Lung (tissue), 12 donors: ENCODE measurements around the gene MUTYH. TPM values are rescaled to one million over a fixed set of nuclear protein-coding genes. Genes with fewer than 3 reads are reported as not detected.

ENCODE experiments used
- ATAC-seq: fragments of 200-7000 bp; cut with Tn5 transposase; one replicate; pipeline ENCODE4 v1.9.1; 2020; ENCODE audit warnings: moderate number of reproducible peaks; ENCODE audit not compliant: insufficient read depth, low FRiP score
- DNase-seq, 3 donors: peaks; one replicate each; pipeline ENCODE4 v3.0.0-alpha.2; 2013 to 2017
- H3K27ac ChIP-seq, 2 donors: one replicate each; pipeline ENCODE4 v1.5.1; 2013; ENCODE audit warnings: mild to moderate bottlenecking in 2 of 2, moderate library complexity in 2 of 2, control low read depth in 1 of 2, inconsistent platforms in 1 of 2, low read depth in 1 of 2, low read length in 1 of 2
- H3K27me3 ChIP-seq, 3 donors: one replicate each; pipeline ENCODE4 v1.5.1; 2013; ENCODE audit warnings: low read length in 2 of 3; ENCODE audit not compliant: control insufficient read depth in 3 of 3, insufficient read depth in 3 of 3
- H3K36me3 ChIP-seq, 4 donors: one replicate each; pipeline ENCODE4 v1.5.1; 2013; ENCODE audit warnings: low read length in 4 of 4, mild to moderate bottlenecking in 1 of 4, moderate library complexity in 1 of 4; ENCODE audit not compliant: control insufficient read depth in 4 of 4, insufficient read depth in 4 of 4
- H3K4me1 ChIP-seq, 5 donors: one replicate each; pipeline ENCODE4 v1.5.1; 2013; ENCODE audit warnings: low read length in 5 of 5, mild to moderate bottlenecking in 2 of 5, moderate library complexity in 1 of 5; ENCODE audit not compliant: control insufficient read depth in 5 of 5, insufficient read depth in 5 of 5
- H3K4me3 ChIP-seq: one replicate; pipeline ENCODE4 v1.5.1; 2013; ENCODE audit warnings: mild to moderate bottlenecking, control low read depth, moderate library complexity
- H3K9ac ChIP-seq, 2 donors: one replicate each; pipeline ENCODE4 v1.5.1; 2013; ENCODE audit warnings: low read length in 2 of 2, control low read depth in 1 of 2; ENCODE audit not compliant: insufficient read depth in 1 of 2
- H3K9me3 ChIP-seq, 4 donors: one replicate each; pipeline ENCODE4 v1.5.1; 2013; ENCODE audit warnings: low read length in 3 of 4, mild to moderate bottlenecking in 1 of 4, moderate library complexity in 1 of 4; ENCODE audit not compliant: control insufficient read depth in 4 of 4, insufficient read depth in 3 of 4
- CTCF ChIP-seq: IDR thresholded peaks from 2 replicates; pipeline ENCODE4 v1.5.1; 2012; ENCODE audit warnings: mild to moderate bottlenecking; ENCODE audit errors: control extremely low read depth, extremely low read depth
- WGBS, 2 donors: extraction: QIAGEN DNeasy Blood & Tissue Kit; methylation state at CpG; one replicate each; pipeline ENCODE4 v1.1.7; 2013; 5-methylcytosine and 5-hydroxymethylcytosine counted together
- polyA plus RNA-seq, 2 donors: library from polyadenylated mRNA; stranded (reverse); fragments of 200-250 nt; gene quantifications; one replicate each; pipeline ENCODE4 v1.2.1, GENCODE V29; 2013
- total RNA-seq, 2 donors: library from RNA; depleted of rRNA in 1 of 2; stranded (reverse); fragments of >200 nt in 1 of 2; gene quantifications; one replicate each; pipeline ENCODE4 v1.2.1, GENCODE V29; 2014 to 2021
- donor health status: control.
- donor health status: control.
- donor health status: Bipolar disorder and iron deficiency.
- donor health status: healthy.
- donor health status: DM: yes; HTN: yes; CAD: no.

MUTYH gene
- total and polyA plus RNA-seq, 4 donors: 14.0 to 26.3 (median 19.7) TPM

GRCh38 chr1:45329445-45329844, 10.8 kb downstream of the MUTYH start:
- ATAC-seq (no peak), DNase-seq (no peak)
- no peak for TF ChIP-seq CTCF
- Histone ChIP-seq H3K27me3 (no peaks in the 10 kb centered on the region), H3K36me3 (peaks cover 5 to 29% (median 6%) of the 10 kb centered on the region in 4 donors), H3K9ac (no peak overlapping the region), H3K4me3 (no peak overlapping the region), H3K9me3 (no peaks in the 10 kb centered on the region), H3K4me1 (peaks cover 0 to 24% (median 4%) of the 10 kb centered on the region in 5 donors), H3K27ac (no peak overlapping the region)
- 81 to 86% methylated on average over 4 of the region's 4 CpGs for WGBS, 2 donors

GRCh38 chr1:45328680-45329079, 11.6 kb downstream of the MUTYH start:
- 76 to 78% methylated on average over 5 of the region's 5 CpGs for WGBS, 2 donors
- Histone ChIP-seq H3K9me3 (no peaks in the 10 kb centered on the region), H3K36me3 (peaks cover under 1 to 27% (median 6%) of the 10 kb centered on the region in 4 donors)

GRCh38 chr1:45327644-45328515, 12.4 kb downstream of the MUTYH start:
- TF ChIP-seq CTCF: no peak
- ATAC-seq (no peak), DNase-seq (no peak)
- no peaks in the 10 kb centered on the region for H3K27me3 ChIP-seq
- peaks cover 0 to 24% (median 4%) of the 10 kb centered on the region in 5 donors for H3K4me1 ChIP-seq
- H3K9ac ChIP-seq: no peak overlapping the region
- no peak overlapping the region for H3K27ac ChIP-seq
- H3K36me3 ChIP-seq: peaks cover 0 to 24% (median 6%) of the 10 kb centered on the region in 4 donors
- peak overlapping the region; percentile 32 for H3K4me3 ChIP-seq
- H3K9me3 ChIP-seq: no peaks in the 10 kb centered on the region
- WGBS, 2 donors: 70% methylated on average over 19 of the region's 19 CpGs

More at GRCh38 chr1:45328680-45329079, 11.6 kb downstream of the MUTYH start:
- Histone ChIP-seq H3K9ac (no peak overlapping the region), H3K27ac (no peak overlapping the region), H3K4me3 (no peak overlapping the region), H3K27me3 (no peaks in the 10 kb centered on the region), H3K4me1 (peaks cover 0 to 24% (median 4%) of the 10 kb centered on the region in 5 donors)
- ATAC-seq (no peak), DNase-seq (no peak)
- no peak for TF ChIP-seq CTCF
